Measurements from ENCODE around the gene LCN15.
"Not testable (repeated sequence)": the region's sequence is repeated elsewhere in the genome, so short reads cannot be mapped to it uniquely, and the experiment has no call there.

Gene LCN15

GRCh38 chr9:136803009-136803550, 38.8 kb upstream of the LCN15 start:
- not testable (repeated sequence) for H3K27ac ChIP-seq (ENCODE audit: low read length); H3K36me3 ChIP-seq (ENCODE audit: control insufficient read depth in 1 of 2, insufficient read depth in 2 of 2, low read length in 2 of 2); H3K9me3 ChIP-seq (ENCODE audit: control insufficient read depth in 1 of 2, low read length in 2 of 2); H3K4me3 ChIP-seq (ENCODE audit: low read depth in 1 of 2, low read length in 2 of 2)
- H3K27me3 ChIP-seq (ENCODE audit: low read depth, low read length), result peaks cover 21% of the 10 kb centered on the region
- peaks cover 6 to 30% of the 10 kb centered on the region in 2 donors for H3K4me1 ChIP-seq (ENCODE audit: control insufficient read depth in 1 of 2, insufficient read depth in 2 of 2, low read length in 2 of 2)

GRCh38 chr9:136802321-136802720, 38.0 kb upstream of the LCN15 start:
- H3K27me3 ChIP-seq (ENCODE audit: low read depth, low read length), result peaks cover 21% of the 10 kb centered on the region
- H3K9me3 ChIP-seq (ENCODE audit: control insufficient read depth in 1 of 2, low read length in 2 of 2), result no peaks in the 10 kb centered on the region
- H3K4me1 ChIP-seq (ENCODE audit: control insufficient read depth in 1 of 2, insufficient read depth in 2 of 2, low read length in 2 of 2), result peaks cover 6 to 30% of the 10 kb centered on the region in 2 donors
- no peaks in the 10 kb centered on the region for H3K36me3 ChIP-seq (ENCODE audit: control insufficient read depth in 1 of 2, insufficient read depth in 2 of 2, low read length in 2 of 2)
- no peak overlapping the region for H3K27ac ChIP-seq (ENCODE audit: low read length)
- H3K4me3 ChIP-seq (ENCODE audit: low read depth in 1 of 2, low read length in 2 of 2), result no peak overlapping the region

DNA sequence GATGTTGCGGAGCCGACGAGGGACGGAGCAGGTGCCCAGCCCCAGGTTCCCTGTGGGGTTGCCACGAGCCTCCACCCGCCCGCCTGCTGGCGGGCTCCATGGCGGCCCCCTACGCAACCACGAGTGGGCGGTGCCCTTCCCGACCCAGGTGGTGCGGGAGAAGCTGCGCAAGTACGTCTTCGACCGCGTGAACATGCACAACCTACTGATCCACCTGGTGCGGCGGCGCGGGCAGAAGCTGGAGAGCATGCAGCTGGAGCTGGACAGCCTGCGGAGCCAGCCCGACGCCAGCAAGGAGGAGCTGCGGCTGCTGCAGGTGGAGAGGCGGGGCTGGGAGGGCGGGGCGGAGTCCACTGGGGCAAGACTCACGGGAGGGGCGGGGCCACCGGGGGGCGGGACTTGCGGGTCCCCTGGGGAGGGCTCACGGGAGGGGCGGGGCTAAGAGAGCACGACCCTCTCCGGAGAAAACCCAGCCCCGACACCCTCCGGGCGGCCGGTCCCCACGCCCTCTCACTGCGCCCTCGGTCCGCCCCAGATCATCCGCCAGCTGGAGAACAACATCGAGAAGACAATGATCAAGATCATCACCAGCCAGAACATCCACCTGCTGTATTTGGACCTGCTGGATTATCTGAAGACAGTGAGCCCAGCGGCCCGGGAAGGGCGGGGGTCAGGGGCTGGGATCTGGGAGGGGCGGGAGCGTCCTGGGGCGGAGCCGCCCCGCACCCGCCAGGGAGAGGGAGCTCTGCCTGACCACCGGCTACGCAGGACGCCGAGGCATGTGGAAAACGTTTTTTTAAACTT, 35.7 kb upstream of the LCN15 start:
- Histone ChIP-seq H3K36me3 (ENCODE audit: control insufficient read depth in 1 of 2, insufficient read depth in 2 of 2, low read length in 2 of 2) (no peaks in the 10 kb centered on the region), H3K27me3 (ENCODE audit: low read depth, low read length) (peaks cover 21% of the 10 kb centered on the region), H3K27ac (ENCODE audit: low read length) (no peak overlapping the region), H3K4me1 (ENCODE audit: control insufficient read depth in 1 of 2, insufficient read depth in 2 of 2, low read length in 2 of 2) (peaks cover 0 to 18% of the 10 kb centered on the region in 2 donors), H3K9me3 (ENCODE audit: control insufficient read depth in 1 of 2, low read length in 2 of 2) (no peaks in the 10 kb centered on the region), H3K4me3 (ENCODE audit: low read depth in 1 of 2, low read length in 2 of 2) (peak overlapping the region; percentile 39 to 52)

DNA sequence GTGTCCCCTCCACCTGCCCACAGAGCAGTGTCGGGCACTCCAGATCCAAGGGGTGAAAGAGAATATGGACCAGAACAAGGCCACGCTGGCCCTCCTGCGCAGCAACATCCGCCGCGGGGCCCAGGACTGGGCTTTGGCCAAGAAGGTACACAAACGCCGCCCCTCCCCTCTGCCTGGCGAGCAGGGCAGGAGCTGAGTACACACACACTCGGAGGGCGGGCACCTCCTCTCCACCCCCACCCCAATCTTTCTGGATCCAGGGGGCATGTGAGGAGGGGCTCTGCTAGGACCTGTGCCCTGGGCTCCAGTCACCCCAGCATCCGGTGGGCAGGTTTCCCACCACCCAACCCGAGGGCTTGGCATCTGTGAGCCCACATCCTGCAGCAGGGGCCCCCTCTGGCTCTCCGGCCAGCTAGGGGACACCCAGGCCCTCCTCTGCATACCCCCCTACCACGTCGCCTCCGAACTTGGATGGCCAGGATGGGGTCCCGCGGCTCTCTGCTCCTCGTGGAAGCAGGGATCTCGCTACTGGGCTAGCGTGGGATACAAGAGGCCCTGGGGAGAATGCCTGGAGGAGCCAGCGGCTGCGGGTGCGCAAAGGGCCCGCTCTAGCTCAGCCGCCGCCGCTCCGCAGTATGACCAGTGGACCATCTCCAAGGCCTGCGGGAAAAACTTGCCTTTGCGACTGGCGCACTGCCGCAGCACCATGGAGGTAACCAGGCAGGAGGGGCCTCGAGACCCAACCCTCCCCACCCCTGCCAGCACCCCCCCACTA, 34.9 kb upstream of the LCN15 start:
- Histone ChIP-seq H3K27ac (ENCODE audit: low read length) (no peak overlapping the region), H3K4me1 (ENCODE audit: control insufficient read depth in 1 of 2, insufficient read depth in 2 of 2, low read length in 2 of 2) (peaks cover 0 to 18% of the 10 kb centered on the region in 2 donors)

GRCh38 chr9:136798708-136799078, 34.4 kb upstream of the LCN15 start:
- Histone ChIP-seq H3K4me1 (ENCODE audit: control insufficient read depth in 1 of 2, insufficient read depth in 2 of 2, low read length in 2 of 2) (peaks cover 0 to 18% of the 10 kb centered on the region in 2 donors), H3K4me3 (ENCODE audit: low read depth in 1 of 2, low read length in 2 of 2) (no peak overlapping the region), H3K9me3 (ENCODE audit: control insufficient read depth in 1 of 2, low read length in 2 of 2) (no peaks in the 10 kb centered on the region), H3K27me3 (ENCODE audit: low read depth, low read length) (peaks cover 21% of the 10 kb centered on the region), H3K27ac (ENCODE audit: low read length) (no peak overlapping the region), H3K36me3 (ENCODE audit: control insufficient read depth in 1 of 2, insufficient read depth in 2 of 2, low read length in 2 of 2) (no peaks in the 10 kb centered on the region)

More for the DNA sequence above, 34.9 kb upstream of the LCN15 start:
- no peaks in the 10 kb centered on the region for H3K36me3 ChIP-seq (ENCODE audit: control insufficient read depth in 1 of 2, insufficient read depth in 2 of 2, low read length in 2 of 2)
- no peaks in the 10 kb centered on the region for H3K9me3 ChIP-seq (ENCODE audit: control insufficient read depth in 1 of 2, low read length in 2 of 2)
- peak overlapping the region in 1 of 2 donors; percentile 52 for H3K4me3 ChIP-seq (ENCODE audit: low read depth in 1 of 2, low read length in 2 of 2)
- H3K27me3 ChIP-seq (ENCODE audit: low read depth, low read length), result peaks cover 21% of the 10 kb centered on the region

GRCh38 chr9:136796775-136797347, 32.5 kb upstream of the LCN15 start:
- Histone ChIP-seq H3K4me1 (ENCODE audit: control insufficient read depth in 1 of 2, insufficient read depth in 2 of 2, low read length in 2 of 2) (peaks cover 0 to 25% of the 10 kb centered on the region in 2 donors), H3K27me3 (ENCODE audit: low read depth, low read length) (peaks cover 15% of the 10 kb centered on the region)

DNA sequence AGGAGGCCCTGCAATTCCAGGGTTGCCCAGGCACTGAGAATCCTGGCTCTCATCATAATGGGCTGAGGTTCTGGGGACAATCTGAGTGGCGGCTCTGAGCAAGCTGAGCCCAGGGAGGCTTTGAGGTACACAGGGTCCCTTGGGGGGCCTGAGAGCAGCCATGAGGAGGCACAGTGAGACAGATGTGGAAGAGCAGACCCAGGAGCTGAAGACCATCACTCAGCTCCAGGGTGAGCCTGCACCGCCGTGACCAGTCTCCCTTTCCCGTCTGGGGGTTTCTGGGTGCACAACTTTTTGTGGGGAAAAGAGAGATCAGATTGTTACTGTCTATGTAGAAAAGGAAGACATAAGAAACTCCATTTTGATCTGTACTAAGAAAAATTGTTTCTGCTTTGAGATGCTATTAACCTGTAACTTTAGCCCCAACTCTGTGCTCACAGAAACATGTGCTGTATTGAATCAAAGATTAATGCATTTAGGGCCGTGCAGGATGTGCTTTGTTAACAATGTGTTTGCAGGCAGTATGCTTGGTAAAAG, 32.0 kb upstream of the LCN15 start, which contains the start of gene CCDC183:
Gene CCDC183 (plus strand): TSS at position 101 of the 537 bp plus-strand sequence. CDS start 60 bp downstream, at position 161.
- Histone ChIP-seq H3K36me3 (ENCODE audit: control insufficient read depth in 1 of 2, insufficient read depth in 2 of 2, low read length in 2 of 2) (no peaks in the 10 kb centered on the region), H3K27me3 (ENCODE audit: low read depth, low read length) (peaks cover 15% of the 10 kb centered on the region), H3K9me3 (ENCODE audit: control insufficient read depth in 1 of 2, low read length in 2 of 2) (no peaks in the 10 kb centered on the region), H3K4me1 (ENCODE audit: control insufficient read depth in 1 of 2, insufficient read depth in 2 of 2, low read length in 2 of 2) (peaks cover 0 to 29% of the 10 kb centered on the region in 2 donors), H3K4me3 (ENCODE audit: low read depth in 1 of 2, low read length in 2 of 2) (no peak within 1 kb of the TSS), H3K27ac (ENCODE audit: low read length) (no peak within 1 kb of the TSS)

More at GRCh38 chr9:136796775-136797347, 32.5 kb upstream of the LCN15 start:
- H3K36me3 ChIP-seq (ENCODE audit: control insufficient read depth in 1 of 2, insufficient read depth in 2 of 2, low read length in 2 of 2); H3K9me3 ChIP-seq (ENCODE audit: control insufficient read depth in 1 of 2, low read length in 2 of 2); H3K27ac ChIP-seq (ENCODE audit: low read length); H3K4me3 ChIP-seq (ENCODE audit: low read depth in 1 of 2, low read length in 2 of 2): not testable (repeated sequence)

DNA sequence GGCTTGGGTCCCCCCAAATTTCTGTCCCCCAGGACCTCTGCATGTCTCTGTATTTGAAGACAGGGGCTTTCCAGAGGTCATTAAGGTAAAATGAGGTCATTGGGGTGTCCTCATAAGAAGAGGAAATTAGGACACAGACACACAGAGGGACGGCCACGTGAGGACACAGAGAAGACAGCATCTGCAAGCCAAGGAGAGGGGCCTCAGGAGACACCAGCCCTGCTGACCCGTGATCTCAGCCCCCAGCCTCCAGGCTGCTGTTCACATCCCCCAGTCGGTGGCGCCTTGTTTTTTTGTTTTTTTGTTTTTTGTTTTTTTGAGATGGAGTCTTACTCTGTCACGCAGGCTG, 30.7 kb upstream of the LCN15 start:
- no peak overlapping the region for H3K27ac ChIP-seq (ENCODE audit: low read length)
- H3K4me1 ChIP-seq (ENCODE audit: control insufficient read depth in 1 of 2, insufficient read depth in 2 of 2, low read length in 2 of 2), result peaks cover 0 to 25% of the 10 kb centered on the region in 2 donors
- H3K9me3 ChIP-seq (ENCODE audit: control insufficient read depth in 1 of 2, low read length in 2 of 2), result no peaks in the 10 kb centered on the region
- no peak overlapping the region for H3K4me3 ChIP-seq (ENCODE audit: low read depth in 1 of 2, low read length in 2 of 2)
- H3K27me3 ChIP-seq (ENCODE audit: low read depth, low read length), result peaks cover 15% of the 10 kb centered on the region
- H3K36me3 ChIP-seq (ENCODE audit: control insufficient read depth in 1 of 2, insufficient read depth in 2 of 2, low read length in 2 of 2), result no peaks in the 10 kb centered on the region

GRCh38 chr9:136794281-136794999, 30.1 kb upstream of the LCN15 start:
- Histone ChIP-seq H3K36me3 (ENCODE audit: control insufficient read depth in 1 of 2, insufficient read depth in 2 of 2, low read length in 2 of 2) (no peaks in the 10 kb centered on the region), H3K4me1 (ENCODE audit: control insufficient read depth in 1 of 2, insufficient read depth in 2 of 2, low read length in 2 of 2) (peaks cover 0 to 20% of the 10 kb centered on the region in 2 donors), H3K27ac (ENCODE audit: low read length) (no peak overlapping the region), H3K4me3 (ENCODE audit: low read depth in 1 of 2, low read length in 2 of 2) (no peak overlapping the region), H3K27me3 (ENCODE audit: low read depth, low read length) (peaks cover 10% of the 10 kb centered on the region), H3K9me3 (ENCODE audit: control insufficient read depth in 1 of 2, low read length in 2 of 2) (no peaks in the 10 kb centered on the region)

DNA sequence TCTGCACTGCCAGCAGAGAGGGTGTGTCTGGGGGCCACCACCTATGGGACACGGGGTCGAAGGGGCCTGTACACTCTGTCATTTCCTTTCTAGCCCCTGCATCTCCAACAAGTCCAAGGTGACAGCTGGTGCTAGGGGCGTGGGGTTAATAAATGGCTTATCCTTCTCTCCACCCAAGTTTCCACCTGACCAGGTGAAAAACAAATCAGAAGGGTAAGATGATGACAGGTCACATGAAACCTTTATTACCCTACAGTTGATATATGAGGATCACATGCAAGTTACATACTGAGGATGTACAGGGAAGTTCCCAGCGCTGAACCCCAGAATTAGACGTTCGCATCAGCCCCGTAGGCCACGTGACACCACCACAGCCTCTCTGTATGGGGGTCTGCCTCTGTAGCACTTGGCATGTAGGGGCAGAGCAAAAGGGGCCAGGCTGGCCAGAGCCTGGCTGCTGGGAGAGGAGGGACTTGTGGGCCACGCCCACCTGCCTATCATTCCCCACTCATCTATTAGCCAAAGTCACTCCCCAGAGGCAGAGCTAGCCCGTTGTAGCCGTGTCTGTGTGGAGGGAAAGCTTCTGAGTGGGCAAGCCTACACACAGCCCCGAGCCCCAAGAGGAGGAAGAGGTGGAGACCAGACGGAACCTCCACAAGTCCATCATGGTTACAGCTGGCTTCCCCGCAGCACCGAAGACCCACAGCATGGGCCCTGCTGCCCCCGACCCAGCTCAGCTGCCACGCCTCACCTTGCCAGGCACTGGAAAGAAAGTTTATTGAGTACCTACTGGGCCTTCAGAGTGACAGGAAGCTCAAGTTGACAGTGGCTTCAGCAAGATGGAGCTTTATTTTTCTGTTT, 29.0 kb upstream of the LCN15 start:
- Histone ChIP-seq H3K4me3 (ENCODE audit: low read depth in 1 of 2, low read length in 2 of 2) (no peak overlapping the region), H3K9me3 (ENCODE audit: control insufficient read depth in 1 of 2, low read length in 2 of 2) (no peaks in the 10 kb centered on the region), H3K36me3 (ENCODE audit: control insufficient read depth in 1 of 2, insufficient read depth in 2 of 2, low read length in 2 of 2) (no peaks in the 10 kb centered on the region), H3K27ac (ENCODE audit: low read length) (no peak overlapping the region), H3K27me3 (ENCODE audit: low read depth, low read length) (no peaks in the 10 kb centered on the region), H3K4me1 (ENCODE audit: control insufficient read depth in 1 of 2, insufficient read depth in 2 of 2, low read length in 2 of 2) (peaks cover 0 to 17% of the 10 kb centered on the region in 2 donors)

Data from muscle layer of duodenum (tissue), 2 donors.